Measurements from ENCODE around the gene PKD2L1. TPM values are rescaled to one million over a fixed set of nuclear protein-coding genes. Genes with fewer than 3 reads are reported as not detected.

PKD2L1 gene
- total RNA-seq, 4 donors from 2014 or later = not detected

DNA sequence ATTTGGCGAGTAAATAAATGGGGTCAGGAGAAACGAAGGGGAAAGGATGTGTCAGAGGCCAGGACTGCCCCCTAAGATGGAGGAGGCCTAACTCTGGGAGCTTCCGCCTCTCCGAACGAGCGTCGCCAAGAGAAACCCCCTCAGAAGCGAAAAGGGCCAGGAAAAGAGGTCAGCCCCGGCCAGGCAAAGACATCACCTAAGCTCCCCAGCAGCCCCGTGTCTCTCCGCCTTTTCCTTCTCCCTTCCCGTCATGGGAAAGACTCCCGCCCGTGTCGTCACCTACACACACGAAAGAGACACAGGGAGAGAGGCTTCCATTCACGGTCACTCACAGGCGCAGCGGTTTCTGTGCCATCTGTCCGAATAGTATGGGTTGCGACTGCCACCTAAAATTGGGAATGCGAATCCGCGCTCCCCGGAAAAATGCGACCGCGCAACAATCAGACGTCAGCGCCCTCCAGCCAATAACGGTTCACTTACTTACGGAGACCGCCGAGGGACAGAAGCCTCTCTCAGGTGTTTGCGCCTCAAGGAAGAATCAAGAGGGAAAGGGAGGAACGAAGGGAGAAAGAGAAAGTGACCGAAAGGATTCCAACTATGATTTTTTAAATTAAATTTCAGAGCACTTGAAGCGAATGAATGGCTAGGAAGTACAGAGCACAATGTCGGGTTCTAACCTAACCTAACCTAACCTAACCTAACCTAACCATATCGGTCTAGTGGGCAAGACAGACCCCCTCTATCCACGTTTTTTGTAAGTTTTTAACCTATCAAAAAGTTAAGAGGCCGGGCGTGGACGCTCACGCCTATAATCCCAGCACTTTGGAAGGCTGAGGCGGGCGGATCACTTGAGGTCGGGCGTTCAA lies 62.6 kb downstream of the PKD2L1 start, which contains the start of gene CWF19L1:
Gene CWF19L1 (minus strand): TSS at position 400 of the 866 bp plus-strand sequence. CDS start 45 bp downstream, at position 355.
- peak; percentile 88 to 89 for DNase-seq
- H3K27ac ChIP-seq = peak within 1 kb of the TSS; percentile 72 to 91 (median 76)
- H3K4me1 ChIP-seq = peaks cover 8 to 14% of the 10 kb centered on the region in 2 donors
- no peaks in the 10 kb centered on the region for H3K36me3 ChIP-seq
- H3K4me3 ChIP-seq (replicated peaks in 1 of 3) = peak within 1 kb of the TSS; percentile 75 to 93 (median 92)
- no peaks in the 10 kb centered on the region for H3K9me3 ChIP-seq
- TF ChIP-seq, protein P1, sequence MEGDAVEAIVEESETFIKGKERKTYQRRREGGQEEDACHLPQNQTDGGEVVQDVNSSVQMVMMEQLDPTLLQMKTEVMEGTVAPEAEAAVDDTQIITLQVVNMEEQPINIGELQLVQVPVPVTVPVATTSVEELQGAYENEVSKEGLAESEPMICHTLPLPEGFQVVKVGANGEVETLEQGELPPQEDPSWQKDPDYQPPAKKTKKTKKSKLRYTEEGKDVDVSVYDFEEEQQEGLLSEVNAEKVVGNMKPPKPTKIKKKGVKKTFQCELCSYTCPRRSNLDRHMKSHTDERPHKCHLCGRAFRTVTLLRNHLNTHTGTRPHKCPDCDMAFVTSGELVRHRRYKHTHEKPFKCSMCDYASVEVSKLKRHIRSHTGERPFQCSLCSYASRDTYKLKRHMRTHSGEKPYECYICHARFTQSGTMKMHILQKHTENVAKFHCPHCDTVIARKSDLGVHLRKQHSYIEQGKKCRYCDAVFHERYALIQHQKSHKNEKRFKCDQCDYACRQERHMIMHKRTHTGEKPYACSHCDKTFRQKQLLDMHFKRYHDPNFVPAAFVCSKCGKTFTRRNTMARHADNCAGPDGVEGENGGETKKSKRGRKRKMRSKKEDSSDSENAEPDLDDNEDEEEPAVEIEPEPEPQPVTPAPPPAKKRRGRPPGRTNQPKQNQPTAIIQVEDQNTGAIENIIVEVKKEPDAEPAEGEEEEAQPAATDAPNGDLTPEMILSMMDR (IDR thresholded peaks at IDR 0.05) = peak in 1 of 6 experiments; percentile 23
- TF ChIP-seq POLR2A (IDR thresholded peaks at IDR 0.05) = peak in 1 of 2 donors; percentile 50
- 1% methylated on average over 40 to 49 of the region's 49 CpGs for WGBS, 2 donors
- intact Hi-C loops (cut with DNase I) = no loop called here
- no peaks in the 10 kb centered on the region for H3K27me3 ChIP-seq

DNA sequence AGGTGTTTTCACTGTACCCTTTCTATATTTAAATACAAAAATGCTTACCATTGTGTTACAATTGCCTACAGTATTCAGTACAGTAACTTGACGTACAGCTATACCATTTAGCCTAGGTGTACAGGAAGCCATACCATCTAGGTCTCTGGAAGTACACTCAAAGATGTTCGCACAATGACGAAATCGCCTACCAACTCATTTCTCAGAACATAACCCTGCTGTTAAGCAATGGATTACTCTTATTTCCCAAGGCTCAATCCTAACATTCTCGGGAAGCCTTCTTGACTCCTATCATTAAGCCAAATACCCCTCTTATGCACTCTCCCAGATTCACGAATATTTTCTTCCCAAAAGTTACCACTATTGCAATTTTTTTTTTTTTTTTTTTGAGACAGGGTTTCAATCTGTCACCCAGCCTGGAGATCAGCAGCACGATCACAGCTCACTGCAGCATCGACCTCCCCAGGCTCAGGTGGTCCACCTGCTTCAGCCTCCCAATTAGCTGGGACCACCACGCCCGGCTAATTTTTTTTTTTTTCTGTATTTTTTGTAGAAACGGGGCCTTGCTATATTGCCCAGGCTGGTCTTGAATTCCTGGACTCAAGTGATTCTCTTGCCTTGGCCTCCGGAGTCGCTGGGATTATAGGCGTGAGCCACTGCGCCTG lies 64.1 kb downstream of the PKD2L1 start:
- intact Hi-C loops (cut with DNase I) = no loop called here
- Histone ChIP-seq H3K4me1 (peaks cover 8 to 14% of the 10 kb centered on the region in 2 donors), H3K36me3 (no peaks in the 10 kb centered on the region), H3K27ac (no peak overlapping the region), H3K9me3 (no peaks in the 10 kb centered on the region), H3K27me3 (no peaks in the 10 kb centered on the region), H3K4me3 (replicated peaks in 1 of 3) (peak overlapping the region in 1 of 3 donors; percentile 75)
- no peak for DNase-seq
- no peak for TF ChIP-seq POLR2A (IDR thresholded peaks at IDR 0.05)
- TF ChIP-seq, protein P1 (IDR thresholded peaks at IDR 0.05) = no peak
- 91 to 94% methylated on average over 15 of the region's 15 CpGs for WGBS, 2 donors

DNA sequence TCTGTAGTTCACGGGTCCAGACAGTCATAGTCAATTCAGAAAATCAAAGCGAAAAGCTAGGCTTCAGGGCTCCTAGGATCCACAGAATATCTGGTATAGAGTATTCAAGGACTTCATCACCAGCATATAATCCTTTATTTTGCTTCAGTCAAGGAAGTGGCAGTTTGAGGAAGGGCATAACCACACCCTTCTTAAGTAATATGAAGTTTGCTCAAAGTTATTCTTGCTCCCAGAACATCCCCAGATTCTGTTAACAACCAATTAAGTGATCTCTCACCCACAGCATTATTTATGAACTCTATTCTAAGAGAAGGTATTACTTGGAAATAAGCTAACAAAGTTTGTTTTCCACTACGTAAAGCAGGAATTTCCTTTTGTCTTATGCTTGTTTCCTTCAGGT lies 75.8 kb downstream of the PKD2L1 start:
- Histone ChIP-seq H3K4me3 (replicated peaks in 1 of 3) (no peak overlapping the region), H3K4me1 (no peaks in the 10 kb centered on the region), H3K9me3 (no peaks in the 10 kb centered on the region), H3K27ac (no peak overlapping the region), H3K36me3 (peaks cover 21 to 49% of the 10 kb centered on the region in 2 donors), H3K27me3 (no peaks in the 10 kb centered on the region)
- no peak for DNase-seq
- TF ChIP-seq, protein P1 (IDR thresholded peaks at IDR 0.05) = no peak
- TF ChIP-seq POLR2A (IDR thresholded peaks at IDR 0.05) = no peak
- 95 to 96% methylated on average over 3 of the region's 3 CpGs for WGBS, 2 donors
- intact Hi-C loops (cut with DNase I) = no loop called here

DNA sequence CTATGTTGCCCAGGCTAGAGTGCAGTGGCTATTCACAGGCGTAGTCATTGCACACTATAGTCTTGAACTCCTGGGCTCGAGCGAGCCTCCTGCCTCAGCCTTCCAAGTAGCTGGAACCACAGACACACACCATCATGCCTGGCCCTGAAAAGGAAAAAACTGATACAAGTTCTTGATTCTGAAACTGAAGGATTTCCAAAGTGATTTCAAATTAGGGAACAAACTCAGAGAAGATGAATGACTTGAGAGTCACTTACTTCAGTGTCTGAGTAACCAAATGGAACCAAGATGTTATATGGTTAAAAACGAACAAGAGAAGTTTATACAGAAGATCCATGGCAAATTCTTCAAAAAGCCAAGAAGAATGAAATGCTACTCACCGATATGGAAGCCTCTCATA lies 77.0 kb downstream of the PKD2L1 start:
- Histone ChIP-seq H3K4me3 (replicated peaks in 1 of 3) (no peak overlapping the region), H3K27me3 (no peaks in the 10 kb centered on the region), H3K4me1 (no peaks in the 10 kb centered on the region), H3K9me3 (no peaks in the 10 kb centered on the region), H3K36me3 (peaks cover 23 to 58% of the 10 kb centered on the region in 2 donors), H3K27ac (no peak overlapping the region)
- TF ChIP-seq POLR2A (IDR thresholded peaks at IDR 0.05) = no peak
- TF ChIP-seq, protein P1 (IDR thresholded peaks at IDR 0.05) = no peak
- no peak for DNase-seq
- 96% methylated on average over 5 of the region's 5 CpGs for WGBS, 2 donors
- intact Hi-C loops (cut with DNase I) = no loop called here

Measured in thyroid gland (tissue), 4 donors.